GM18511 (cell line): ENCODE data around the gene CAPNS1.
"Not testable (repeated sequence)": the region's sequence is repeated elsewhere in the genome, so short reads cannot be mapped to it uniquely, and the experiment has no call there.

Source experiments
- ATAC-seq: cut with Tn5 transposase; IDR thresholded peaks from one replicate; pipeline ENCODE4 v1.9.1; 2021; ENCODE audit warnings: mild to moderate bottlenecking, moderate library complexity; ENCODE audit not compliant: unreplicated experiment

The CAPNS1 gene

GRCh38 chr19:36149673-36150406, 10.0 kb downstream of the CAPNS1 start:
- ATAC-seq = no peak

GRCh38 chr19:36150586-36150985, 10.7 kb downstream of the CAPNS1 start:
- ATAC-seq = no peak

- no peak for ATAC-seq
Observed at GRCh38 chr19:36151144-36152018, 11.5 kb downstream of the CAPNS1 start.

- no peak for ATAC-seq
Observed at GRCh38 chr19:36152019-36152351, 12.1 kb downstream of the CAPNS1 start.

- ATAC-seq = no peak
Observed at GRCh38 chr19:36152352-36153091, 12.7 kb downstream of the CAPNS1 start, which contains the start of gene COX7A1. TSS of gene COX7A1 (minus strand) at chr19:36152447. CDS start at chr19:36152407, 40 bp downstream.

GRCh38 chr19:36153126-36153525, 13.3 kb downstream of the CAPNS1 start:
- ATAC-seq = no peak

- ATAC-seq = no peak
Observed at GRCh38 chr19:36160821-36161596, 21.1 kb downstream of the CAPNS1 start.

GRCh38 chr19:36163813-36164212, 23.9 kb downstream of the CAPNS1 start:
- no peak for ATAC-seq

GRCh38 chr19:36169084-36169760, 29.4 kb downstream of the CAPNS1 start:
- ATAC-seq = no peak

- no peak for ATAC-seq
Observed at GRCh38 chr19:36172852-36173251, 33.0 kb downstream of the CAPNS1 start.

GRCh38 chr19:36173846-36174245, 34.0 kb downstream of the CAPNS1 start:
- ATAC-seq = not testable (repeated sequence)

- ATAC-seq = not testable (repeated sequence)
Observed at GRCh38 chr19:36179077-36179476, 39.2 kb downstream of the CAPNS1 start.

GRCh38 chr19:36182612-36183244, 42.9 kb downstream of the CAPNS1 start:
- no peak for ATAC-seq

- no peak for ATAC-seq
Observed at GRCh38 chr19:36183245-36183628, 43.4 kb downstream of the CAPNS1 start.

- ATAC-seq = not testable (repeated sequence)
Observed at GRCh38 chr19:36186722-36187121, 46.9 kb downstream of the CAPNS1 start.

- ATAC-seq = no peak
Observed at GRCh38 chr19:36196249-36196648, 56.4 kb downstream of the CAPNS1 start.

- ATAC-seq = no peak
Observed at GRCh38 chr19:36198119-36198518, 58.3 kb downstream of the CAPNS1 start.
